Measurements from ENCODE around the gene KLHL29. TPM values are rescaled to one million over a fixed set of nuclear protein-coding genes. Genes with fewer than 3 reads are reported as not detected.

Gene KLHL29
- total and polyA plus RNA-seq, 4 donors, result 0.29 to 2.3 (median 0.68) TPM

DNA sequence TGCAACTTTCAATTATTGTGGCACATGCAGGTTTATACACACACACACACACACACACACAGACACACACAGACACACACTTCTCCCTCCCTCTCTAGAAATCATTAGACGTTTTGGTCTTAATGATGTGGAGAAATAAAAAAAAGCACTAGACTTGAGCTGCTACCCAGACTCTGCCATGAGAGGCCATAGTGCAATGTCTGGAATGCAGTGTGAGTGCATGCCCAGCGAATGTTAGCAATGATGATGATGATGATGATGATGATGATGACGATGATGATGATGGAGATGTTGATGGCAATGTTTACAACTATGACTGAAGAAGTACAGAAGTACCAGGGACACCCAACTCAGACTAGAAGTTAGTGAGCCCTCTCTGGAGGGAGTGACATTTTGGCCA lies 23.8 kb upstream of the KLHL29 start:
- H3K4me1 ChIP-seq (ENCODE audit: control insufficient read depth in 4 of 4, insufficient read depth in 4 of 4, low read length in 3 of 4), result peaks cover 0 to 12% (median 5%) of the 10 kb centered on the region in 4 donors
- TF ChIP-seq FOXA1 (IDR thresholded peaks at IDR 0.05), result no peak
- TF ChIP-seq JUND (IDR thresholded peaks at IDR 0.05), result no peak
- no peak for TF ChIP-seq GABPA (IDR thresholded peaks at IDR 0.05 in 1 of 2, conservative IDR thresholded peaks at IDR 0.05 in 1 of 2)
- TF ChIP-seq, protein P1, sequence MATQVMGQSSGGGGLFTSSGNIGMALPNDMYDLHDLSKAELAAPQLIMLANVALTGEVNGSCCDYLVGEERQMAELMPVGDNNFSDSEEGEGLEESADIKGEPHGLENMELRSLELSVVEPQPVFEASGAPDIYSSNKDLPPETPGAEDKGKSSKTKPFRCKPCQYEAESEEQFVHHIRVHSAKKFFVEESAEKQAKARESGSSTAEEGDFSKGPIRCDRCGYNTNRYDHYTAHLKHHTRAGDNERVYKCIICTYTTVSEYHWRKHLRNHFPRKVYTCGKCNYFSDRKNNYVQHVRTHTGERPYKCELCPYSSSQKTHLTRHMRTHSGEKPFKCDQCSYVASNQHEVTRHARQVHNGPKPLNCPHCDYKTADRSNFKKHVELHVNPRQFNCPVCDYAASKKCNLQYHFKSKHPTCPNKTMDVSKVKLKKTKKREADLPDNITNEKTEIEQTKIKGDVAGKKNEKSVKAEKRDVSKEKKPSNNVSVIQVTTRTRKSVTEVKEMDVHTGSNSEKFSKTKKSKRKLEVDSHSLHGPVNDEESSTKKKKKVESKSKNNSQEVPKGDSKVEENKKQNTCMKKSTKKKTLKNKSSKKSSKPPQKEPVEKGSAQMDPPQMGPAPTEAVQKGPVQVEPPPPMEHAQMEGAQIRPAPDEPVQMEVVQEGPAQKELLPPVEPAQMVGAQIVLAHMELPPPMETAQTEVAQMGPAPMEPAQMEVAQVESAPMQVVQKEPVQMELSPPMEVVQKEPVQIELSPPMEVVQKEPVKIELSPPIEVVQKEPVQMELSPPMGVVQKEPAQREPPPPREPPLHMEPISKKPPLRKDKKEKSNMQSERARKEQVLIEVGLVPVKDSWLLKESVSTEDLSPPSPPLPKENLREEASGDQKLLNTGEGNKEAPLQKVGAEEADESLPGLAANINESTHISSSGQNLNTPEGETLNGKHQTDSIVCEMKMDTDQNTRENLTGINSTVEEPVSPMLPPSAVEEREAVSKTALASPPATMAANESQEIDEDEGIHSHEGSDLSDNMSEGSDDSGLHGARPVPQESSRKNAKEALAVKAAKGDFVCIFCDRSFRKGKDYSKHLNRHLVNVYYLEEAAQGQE (IDR thresholded peaks at IDR 0.05), result no peak
- TF ChIP-seq, protein P2, sequence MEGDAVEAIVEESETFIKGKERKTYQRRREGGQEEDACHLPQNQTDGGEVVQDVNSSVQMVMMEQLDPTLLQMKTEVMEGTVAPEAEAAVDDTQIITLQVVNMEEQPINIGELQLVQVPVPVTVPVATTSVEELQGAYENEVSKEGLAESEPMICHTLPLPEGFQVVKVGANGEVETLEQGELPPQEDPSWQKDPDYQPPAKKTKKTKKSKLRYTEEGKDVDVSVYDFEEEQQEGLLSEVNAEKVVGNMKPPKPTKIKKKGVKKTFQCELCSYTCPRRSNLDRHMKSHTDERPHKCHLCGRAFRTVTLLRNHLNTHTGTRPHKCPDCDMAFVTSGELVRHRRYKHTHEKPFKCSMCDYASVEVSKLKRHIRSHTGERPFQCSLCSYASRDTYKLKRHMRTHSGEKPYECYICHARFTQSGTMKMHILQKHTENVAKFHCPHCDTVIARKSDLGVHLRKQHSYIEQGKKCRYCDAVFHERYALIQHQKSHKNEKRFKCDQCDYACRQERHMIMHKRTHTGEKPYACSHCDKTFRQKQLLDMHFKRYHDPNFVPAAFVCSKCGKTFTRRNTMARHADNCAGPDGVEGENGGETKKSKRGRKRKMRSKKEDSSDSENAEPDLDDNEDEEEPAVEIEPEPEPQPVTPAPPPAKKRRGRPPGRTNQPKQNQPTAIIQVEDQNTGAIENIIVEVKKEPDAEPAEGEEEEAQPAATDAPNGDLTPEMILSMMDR (IDR thresholded peaks at IDR 0.05; ENCODE audit: low read depth, low read length, missing input control), result no peak
- no peak for TF ChIP-seq HNF4A (conservative IDR thresholded peaks at IDR 0.05)
- TF ChIP-seq RXRA (IDR thresholded peaks at IDR 0.05), result no peak
- no peak for TF ChIP-seq YY1 (IDR thresholded peaks at IDR 0.05)
- TF ChIP-seq HNF4G (IDR thresholded peaks at IDR 0.05), result no peak
- H3K9me3 ChIP-seq (ENCODE audit: control insufficient read depth in 4 of 4, low read length in 3 of 4), result no peaks in the 10 kb centered on the region
- no peak overlapping the region for H3K27ac ChIP-seq (ENCODE audit: low read depth in 1 of 2, low read length in 2 of 2)
- no peak for DNase-seq (ENCODE audit: low spot score)
- H3K36me3 ChIP-seq (ENCODE audit: control insufficient read depth in 4 of 4, insufficient read depth in 3 of 4, low read depth in 1 of 4, low read length in 3 of 4), result no peaks in the 10 kb centered on the region
- no peak overlapping the region for H3K9ac ChIP-seq (ENCODE audit: low read depth in 1 of 2, low read length in 2 of 2)
- H3K27me3 ChIP-seq (ENCODE audit: control insufficient read depth in 4 of 4, insufficient read depth in 4 of 4, low read length in 3 of 4), result no peaks in the 10 kb centered on the region
- 89% methylated on average over 3 of the region's 3 CpGs for WGBS
- H3K4me3 ChIP-seq (ENCODE audit: low read depth in 1 of 3, low read length in 3 of 3), result no peak overlapping the region

GRCh38 chr2:23363268-23363667 lies 21.7 kb upstream of the KLHL29 start:
- H3K9me3 ChIP-seq (ENCODE audit: control insufficient read depth in 4 of 4, low read length in 3 of 4), result no peaks in the 10 kb centered on the region
- TF ChIP-seq SP1 (IDR thresholded peaks at IDR 0.05), result no peak
- TF ChIP-seq, protein P2 (IDR thresholded peaks at IDR 0.05; ENCODE audit: low read depth, low read length, missing input control), result no peak
- no peak for TF ChIP-seq FOXA2 (IDR thresholded peaks at IDR 0.05)
- TF ChIP-seq FOXA1 (IDR thresholded peaks at IDR 0.05), result no peak
- no peak for TF ChIP-seq JUND (IDR thresholded peaks at IDR 0.05)
- no peak for DNase-seq (ENCODE audit: low spot score)
- peaks cover 0 to 12% (median 5%) of the 10 kb centered on the region in 4 donors for H3K4me1 ChIP-seq (ENCODE audit: control insufficient read depth in 4 of 4, insufficient read depth in 4 of 4, low read length in 3 of 4)
- no peak overlapping the region for H3K9ac ChIP-seq (ENCODE audit: low read depth in 1 of 2, low read length in 2 of 2)
- no peaks in the 10 kb centered on the region for H3K36me3 ChIP-seq (ENCODE audit: control insufficient read depth in 4 of 4, insufficient read depth in 3 of 4, low read depth in 1 of 4, low read length in 3 of 4)
- WGBS, result 73% methylated on average over 1 of the region's 1 CpG
- no peak overlapping the region for H3K4me3 ChIP-seq (ENCODE audit: low read depth in 1 of 3, low read length in 3 of 3)
- H3K27ac ChIP-seq (ENCODE audit: low read depth in 1 of 2, low read length in 2 of 2), result no peak overlapping the region
- H3K27me3 ChIP-seq (ENCODE audit: control insufficient read depth in 4 of 4, insufficient read depth in 4 of 4, low read length in 3 of 4), result no peaks in the 10 kb centered on the region

Data from liver (tissue), 9 donors.